GM19193 (cell line): Measurements from ENCODE around the gene SMYD3.

Experiments used
- POLR2A ChIP-seq: IDR thresholded peaks from 4 replicates; pipeline ENCODE4 v1.6.1; 2011; ENCODE audit not compliant: insufficient read depth, insufficient read length; ENCODE audit errors: extremely low read depth

Gene SMYD3

DNA sequence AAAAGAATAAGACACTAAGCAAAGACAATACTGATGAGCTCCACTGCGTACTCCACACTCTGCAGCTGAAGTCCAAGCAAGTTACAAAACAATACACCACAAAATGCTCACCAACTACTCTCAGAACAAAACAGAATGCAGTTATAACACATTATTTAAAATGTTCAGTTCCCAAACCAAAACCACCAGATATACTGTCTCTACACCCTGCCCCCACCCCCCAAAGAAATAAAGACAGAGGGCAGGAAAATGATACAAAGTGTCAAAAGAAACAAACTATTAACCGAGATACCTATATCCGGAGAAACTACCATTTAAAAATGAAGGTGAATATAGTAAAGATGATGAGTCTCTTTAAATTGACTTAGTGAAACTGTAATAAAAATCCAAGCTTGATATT lies 729.3 kb downstream of the SMYD3 start:
- no peak for TF ChIP-seq POLR2A

DNA sequence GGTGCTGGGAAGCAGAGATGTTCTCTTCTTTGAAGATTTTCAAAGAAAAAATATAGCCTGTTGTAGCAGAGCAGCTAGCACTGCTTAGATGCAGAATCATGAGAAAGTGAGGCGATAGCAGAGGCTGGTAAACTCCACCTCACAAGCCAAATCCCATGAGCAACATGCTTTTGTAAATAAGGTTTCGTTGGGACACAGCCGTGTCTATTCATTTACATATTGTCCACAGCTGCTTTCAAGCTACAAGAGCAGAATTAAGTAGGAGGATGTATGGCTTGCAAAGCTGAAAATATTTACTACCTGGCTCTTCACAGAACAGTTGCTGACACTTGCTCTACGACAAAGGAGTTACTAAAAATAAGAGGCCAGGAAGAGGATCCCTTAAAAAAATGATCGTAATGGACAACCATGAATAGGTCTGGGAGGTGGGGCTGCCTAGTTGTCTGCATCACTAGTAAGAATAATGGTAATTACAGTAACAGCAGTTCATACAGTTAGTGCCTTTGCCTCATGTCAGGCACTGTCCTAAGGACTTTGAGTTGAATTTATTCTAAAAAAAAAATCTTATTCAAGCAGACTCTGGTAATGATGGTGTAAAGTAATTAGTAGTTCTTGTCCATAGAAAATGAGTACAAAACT lies 730.3 kb downstream of the SMYD3 start:
- TF ChIP-seq POLR2A: no peak

DNA sequence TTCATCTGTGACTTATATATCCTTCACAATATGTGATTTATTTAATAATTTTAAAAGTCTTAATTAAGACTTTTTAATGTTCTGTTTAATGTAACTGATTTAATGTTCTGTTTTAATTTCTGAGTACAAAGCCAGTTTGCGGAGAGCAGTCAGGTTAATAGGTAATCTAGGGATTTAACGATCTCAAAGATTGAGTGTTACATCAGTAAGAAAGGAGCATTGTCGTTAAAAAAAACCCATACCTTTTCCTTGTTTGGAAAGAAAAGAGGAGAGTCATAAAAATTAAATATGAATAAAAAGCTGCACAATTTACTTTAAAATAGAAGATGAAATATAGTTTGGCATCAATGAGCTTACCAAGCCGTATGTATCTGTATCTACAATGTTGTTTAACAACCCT lies 730.9 kb downstream of the SMYD3 start:
- TF ChIP-seq POLR2A: no peak

DNA sequence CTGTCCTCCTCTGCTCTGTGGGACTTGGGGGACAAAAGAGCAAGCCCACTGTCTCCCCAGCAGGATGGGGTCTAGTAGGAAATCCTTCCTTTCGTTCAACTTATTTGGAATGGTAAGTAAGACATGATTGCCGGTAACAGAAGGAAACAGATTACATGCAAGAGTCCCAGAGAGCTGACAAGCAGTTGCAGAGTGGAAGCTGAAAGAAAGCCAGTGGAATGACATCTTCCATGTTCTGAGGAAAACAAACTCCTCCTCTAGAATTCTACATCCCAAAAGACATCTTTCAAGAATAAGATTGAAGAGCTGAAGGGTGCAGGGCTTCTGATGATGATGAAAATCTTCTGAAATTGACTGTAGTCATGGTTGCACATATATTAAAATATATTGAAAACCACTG lies 732.9 kb downstream of the SMYD3 start:
- no peak for TF ChIP-seq POLR2A

DNA sequence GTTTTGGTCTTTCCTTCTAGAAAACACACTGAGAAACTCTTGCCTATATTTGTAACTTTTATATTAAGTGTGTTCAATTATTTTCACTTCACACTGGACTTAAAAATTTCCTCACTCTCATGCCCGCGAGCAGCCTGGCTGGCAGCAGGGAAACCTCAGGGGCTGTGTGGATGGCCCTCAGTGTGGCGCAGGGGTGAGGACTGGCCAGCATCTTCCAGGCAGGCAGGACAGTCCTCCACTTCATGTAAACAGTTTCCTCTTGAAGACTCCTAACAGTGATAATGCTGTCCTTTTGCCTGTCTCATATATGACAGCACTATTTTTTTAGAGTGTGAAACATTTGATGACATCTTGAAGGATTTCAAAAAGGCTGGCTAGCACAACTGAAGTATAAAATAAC lies 733.7 kb downstream of the SMYD3 start:
- TF ChIP-seq POLR2A: no peak

DNA sequence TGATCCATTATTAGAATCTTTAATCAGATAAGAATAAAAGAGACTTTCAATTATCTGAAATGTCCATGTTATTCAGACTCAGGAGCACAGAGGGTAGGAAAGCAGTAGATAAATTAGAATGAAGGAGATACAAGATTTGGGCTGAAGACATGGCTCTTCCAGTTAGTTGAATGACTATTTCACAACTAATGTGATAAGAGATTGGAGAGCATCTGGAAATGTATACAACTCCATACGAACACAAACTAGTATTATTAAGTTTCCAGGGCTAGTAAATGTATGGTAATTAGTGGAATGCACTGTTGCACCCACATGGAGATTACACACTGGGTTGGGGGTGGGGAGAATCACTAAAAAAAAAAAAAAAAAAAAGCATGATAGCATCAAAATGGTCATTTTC lies 734.3 kb downstream of the SMYD3 start:
- no peak for TF ChIP-seq POLR2A

DNA sequence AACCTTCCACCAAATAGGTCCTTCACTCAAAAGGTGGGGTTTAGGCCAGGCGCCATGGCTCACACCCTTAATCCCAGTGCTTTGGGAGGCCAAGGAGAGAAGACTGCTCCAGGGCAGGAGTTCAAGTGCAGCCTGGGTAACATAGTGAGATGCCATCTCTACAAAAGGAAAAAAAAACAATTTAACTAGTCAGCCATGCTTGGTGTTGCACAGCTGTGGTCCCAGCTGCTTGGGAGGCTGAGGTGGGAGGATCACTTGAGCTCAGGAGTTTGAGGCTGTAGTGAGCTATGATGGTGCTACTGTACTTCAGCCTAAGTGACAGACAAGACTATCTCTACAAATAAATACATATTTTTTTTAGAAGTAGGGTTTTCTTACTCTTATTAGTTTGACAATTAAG lies 734.8 kb downstream of the SMYD3 start:
- TF ChIP-seq POLR2A: no peak

DNA sequence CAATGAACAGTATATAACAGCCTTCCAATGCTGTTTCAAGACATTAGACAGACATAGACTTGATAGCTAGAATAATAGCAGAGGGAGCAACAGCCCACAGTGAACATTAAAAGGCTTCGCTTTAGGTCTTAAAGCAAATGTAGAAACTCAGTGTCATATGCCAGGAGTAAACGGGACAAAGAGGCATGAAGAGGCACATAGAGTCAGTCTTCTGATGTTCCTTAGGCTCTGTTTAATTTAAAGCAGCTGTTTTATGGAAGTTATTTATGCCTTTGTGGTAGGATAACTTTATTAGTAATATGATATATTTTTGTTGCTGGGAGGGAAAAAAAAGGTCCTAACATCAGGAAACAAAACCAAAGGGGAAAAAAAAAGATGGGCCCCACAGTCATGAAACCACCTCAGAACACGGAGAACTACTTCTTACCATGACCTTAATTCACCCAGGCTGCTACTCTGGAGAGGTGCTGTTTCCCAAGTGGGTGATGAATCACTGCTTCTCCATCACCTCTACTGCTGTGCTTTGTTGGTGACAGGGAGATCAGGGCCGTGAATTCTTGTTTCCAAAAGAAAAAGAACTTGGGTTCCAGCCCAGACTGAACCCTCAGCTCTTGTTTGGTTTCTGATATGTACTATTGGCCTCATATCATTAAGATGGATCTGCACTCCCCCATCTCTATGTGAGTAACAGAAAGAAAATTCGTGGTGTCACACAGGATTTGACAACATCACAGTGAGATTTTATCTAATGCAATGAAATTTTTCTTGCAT lies 735.4 kb downstream of the SMYD3 start:
- TF ChIP-seq POLR2A: no peak

DNA sequence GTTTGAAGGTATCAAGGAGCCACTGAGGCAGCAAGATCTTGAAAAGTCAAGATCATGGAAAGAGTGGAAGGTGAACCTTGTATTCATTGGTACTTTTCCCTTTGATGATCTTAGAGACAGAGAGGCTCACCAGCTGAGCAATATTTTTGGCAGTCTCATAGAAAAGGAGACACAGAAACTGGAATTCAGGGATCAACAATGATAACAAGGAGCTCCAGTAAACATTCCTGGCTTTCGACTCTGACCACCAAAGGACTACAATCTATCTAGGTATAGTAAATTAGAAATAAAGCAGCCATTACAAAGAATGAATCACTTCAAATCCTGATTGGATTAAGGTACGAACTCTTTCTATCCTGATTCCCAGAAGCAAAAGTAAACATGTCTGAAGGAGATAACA lies 736.9 kb downstream of the SMYD3 start:
- TF ChIP-seq POLR2A: no peak

DNA sequence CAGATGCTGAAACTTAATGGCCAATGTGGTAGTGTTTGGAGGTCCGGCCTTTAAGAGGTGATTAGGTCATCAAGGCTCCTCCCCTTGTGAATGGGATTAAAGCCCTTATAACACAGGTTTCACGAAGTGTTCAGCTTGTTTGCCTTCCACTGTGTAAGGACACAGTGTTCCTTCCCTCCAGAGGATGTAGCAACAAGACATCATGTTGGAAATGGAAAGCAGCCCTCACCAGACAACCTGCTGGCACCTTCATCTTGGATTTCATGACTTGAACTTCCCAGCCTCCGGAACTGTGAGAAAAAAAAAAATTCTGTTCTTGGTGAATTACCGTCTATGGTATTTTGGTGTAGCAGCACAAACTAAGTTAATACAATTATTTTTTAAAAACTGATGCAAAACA lies 738.5 kb downstream of the SMYD3 start:
- TF ChIP-seq POLR2A: no peak

DNA sequence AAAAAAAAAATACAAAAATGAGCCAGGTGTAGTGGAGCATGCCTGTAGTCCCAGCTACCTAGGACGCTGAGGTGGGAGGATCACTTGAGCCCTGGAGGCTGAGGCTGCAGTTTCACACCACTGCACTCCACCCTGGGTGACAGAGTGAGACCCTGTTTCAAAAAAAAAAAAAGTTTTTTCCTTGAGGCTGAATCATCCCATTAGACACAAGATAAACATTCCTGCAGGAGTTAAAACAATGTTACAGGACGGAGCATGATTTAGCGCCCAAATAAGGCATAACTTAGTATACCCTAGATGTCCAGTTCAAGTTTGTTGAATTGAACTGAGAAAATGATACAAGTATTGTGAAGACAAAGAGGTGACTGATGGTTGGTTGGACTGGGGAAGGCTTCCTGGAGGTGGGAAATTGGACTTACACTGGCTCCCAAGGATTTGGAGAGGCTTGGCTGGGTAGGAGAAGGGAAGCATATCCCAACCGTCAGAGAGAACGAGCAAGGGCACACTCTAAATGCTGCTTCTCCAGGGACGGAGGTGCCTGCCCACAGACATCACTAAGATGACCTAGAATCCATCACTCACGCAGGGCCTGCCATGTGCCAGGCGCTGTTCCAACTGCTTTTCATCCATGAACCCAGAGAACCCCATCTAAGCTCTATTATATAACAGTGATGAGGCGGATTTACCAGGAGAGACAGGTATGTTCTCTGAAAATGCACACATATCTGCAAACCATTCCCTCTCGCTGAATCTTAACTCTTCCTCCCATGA lies 741.7 kb downstream of the SMYD3 start:
- no peak for TF ChIP-seq POLR2A

DNA sequence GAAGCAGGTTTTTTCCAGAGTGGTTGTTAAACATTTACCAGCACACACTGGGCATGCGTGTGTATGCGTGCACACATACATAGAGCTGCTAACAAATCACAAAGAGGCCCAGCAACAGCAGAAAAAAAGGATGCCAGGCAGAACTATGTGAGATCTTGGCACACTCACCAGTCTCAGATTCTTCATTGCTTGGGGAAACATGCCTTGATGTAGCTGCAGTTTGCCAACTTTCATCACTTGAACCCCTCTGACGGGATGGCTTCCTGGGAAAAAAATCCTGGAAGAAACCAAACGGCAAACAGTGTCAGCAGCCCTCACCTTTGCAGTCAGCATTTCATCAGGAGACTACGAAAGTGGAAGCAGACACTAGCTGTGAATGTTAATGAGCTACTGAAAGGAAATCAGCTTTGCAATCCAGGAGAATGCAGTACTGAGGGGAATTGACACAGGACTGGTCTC lies 743.2 kb downstream of the SMYD3 start:
- TF ChIP-seq POLR2A: no peak

DNA sequence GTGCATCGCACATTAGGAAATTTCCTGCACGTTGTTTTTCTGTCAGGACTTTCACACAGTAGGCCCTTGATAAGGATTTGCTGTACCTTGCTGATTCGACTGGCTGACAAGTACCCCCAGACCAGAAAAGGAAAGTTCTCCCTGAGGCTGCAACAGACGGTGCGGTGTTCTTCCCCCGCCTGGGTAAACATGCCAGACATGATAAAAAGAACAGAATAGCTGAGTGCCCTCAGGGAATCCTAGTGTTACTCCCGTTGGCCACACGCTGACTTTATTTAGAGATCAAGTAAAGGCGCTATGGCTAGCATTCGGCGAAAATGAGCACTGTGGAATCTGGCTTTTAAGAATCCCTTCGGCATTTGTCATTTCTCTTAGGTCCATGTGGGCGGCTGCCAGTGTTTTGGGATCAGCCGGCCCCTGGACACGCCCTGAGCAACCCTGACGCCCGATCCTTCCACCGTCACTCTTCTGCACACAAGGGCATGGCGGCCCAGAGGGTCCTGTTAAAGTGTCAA lies 744.6 kb downstream of the SMYD3 start:
- TF ChIP-seq POLR2A: no peak

DNA sequence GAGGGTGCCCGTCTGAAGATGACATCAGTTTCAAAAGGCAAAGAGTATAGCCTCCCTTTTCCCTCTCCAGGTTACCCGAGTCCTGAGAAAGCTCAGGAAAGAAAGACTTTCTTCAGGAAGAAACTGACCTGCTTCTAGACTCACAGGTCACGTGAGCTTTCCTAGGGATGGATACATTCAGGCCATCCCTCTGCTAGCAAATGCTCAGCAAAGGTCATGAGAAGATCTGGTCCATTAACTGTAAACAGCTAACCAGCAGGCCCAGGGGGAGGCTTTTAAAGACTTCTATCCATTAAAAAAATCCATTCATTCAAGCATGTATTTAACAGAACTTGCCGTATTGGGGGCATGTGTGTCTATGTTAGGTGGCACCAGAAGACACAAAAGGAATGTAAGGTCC lies 746.8 kb downstream of the SMYD3 start:
- no peak for TF ChIP-seq POLR2A

DNA sequence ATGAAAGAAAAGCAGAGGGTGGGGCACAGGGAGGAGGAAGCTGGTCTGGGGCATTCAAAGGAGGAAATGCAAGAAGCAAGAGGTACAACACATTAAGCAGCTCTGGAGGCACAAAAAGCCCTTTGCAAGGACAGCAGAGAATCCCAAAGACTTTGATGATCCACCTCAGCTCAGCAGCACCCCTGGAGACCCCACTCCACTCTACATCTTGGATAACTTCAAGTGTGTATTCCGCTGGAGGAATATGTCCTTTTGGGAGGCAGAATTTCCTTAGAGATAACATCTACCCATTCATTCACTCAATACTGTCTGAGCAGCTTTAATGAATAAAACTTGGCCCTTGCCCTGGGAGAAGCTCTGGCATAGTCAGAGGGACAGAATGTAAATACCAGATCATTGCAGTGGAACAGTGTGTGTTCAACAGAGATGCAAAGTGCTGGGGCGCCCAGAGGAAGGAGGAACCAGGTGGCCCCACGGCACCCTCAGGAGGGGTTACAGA lies 752.6 kb downstream of the SMYD3 start:
- no peak for TF ChIP-seq POLR2A
